ENCODE results near the gene IL1R1.
"Not testable (repeated sequence)": the region's sequence is repeated elsewhere in the genome, so short reads cannot be mapped to it uniquely, and the experiment has no call there.

IL1R1 gene

GRCh38 chr2:102111823-102112222 is 30.7 kb upstream of the IL1R1 start:
- DNase-seq (ENCODE audit: low read depth) = no peak

GRCh38 chr2:102112271-102112670 is 30.3 kb upstream of the IL1R1 start:
- DNase-seq (ENCODE audit: low read depth) = no peak

GRCh38 chr2:102112692-102113665 is 29.6 kb upstream of the IL1R1 start:
- DNase-seq (ENCODE audit: low read depth) = peak; percentile 84

- DNase-seq (ENCODE audit: low read depth) = peak; percentile 84
Measured at GRCh38 chr2:102114290-102114721, 28.2 kb upstream of the IL1R1 start.

- DNase-seq (ENCODE audit: low read depth) = no peak
Measured at GRCh38 chr2:102114851-102115497, 27.6 kb upstream of the IL1R1 start.

GRCh38 chr2:102116630-102117471 is 25.7 kb upstream of the IL1R1 start:
- DNase-seq (ENCODE audit: low read depth) = no peak

- DNase-seq (ENCODE audit: low read depth) = no peak
Measured at GRCh38 chr2:102117472-102117858, 25.1 kb upstream of the IL1R1 start.

GRCh38 chr2:102119255-102119654 is 23.3 kb upstream of the IL1R1 start:
- no peak for DNase-seq (ENCODE audit: low read depth)

GRCh38 chr2:102120261-102120660 is 22.3 kb upstream of the IL1R1 start:
- no peak for DNase-seq (ENCODE audit: low read depth)

GRCh38 chr2:102120701-102121159 is 21.8 kb upstream of the IL1R1 start:
- DNase-seq (ENCODE audit: low read depth) = no peak

- peak; percentile 87 for DNase-seq (ENCODE audit: low read depth)
Measured at GRCh38 chr2:102122115-102122514, 20.4 kb upstream of the IL1R1 start.

GRCh38 chr2:102122909-102123308 is 19.6 kb upstream of the IL1R1 start:
- no peak for DNase-seq (ENCODE audit: low read depth)

- DNase-seq (ENCODE audit: low read depth) = not testable (repeated sequence)
Measured at GRCh38 chr2:102124421-102124820, 18.1 kb upstream of the IL1R1 start.

- DNase-seq (ENCODE audit: low read depth) = no peak
Measured at GRCh38 chr2:102126169-102126568, 16.4 kb upstream of the IL1R1 start.

GRCh38 chr2:102126660-102127059 is 15.9 kb upstream of the IL1R1 start:
- DNase-seq (ENCODE audit: low read depth) = peak; percentile 53

- no peak for DNase-seq (ENCODE audit: low read depth)
Measured at GRCh38 chr2:102129082-102129481, 13.5 kb upstream of the IL1R1 start.

- no peak for DNase-seq (ENCODE audit: low read depth)
Measured at GRCh38 chr2:102129951-102130646, 12.4 kb upstream of the IL1R1 start.

GRCh38 chr2:102130647-102130991 is 11.9 kb upstream of the IL1R1 start:
- DNase-seq (ENCODE audit: low read depth) = no peak

GRCh38 chr2:102131564-102131963 is 11.0 kb upstream of the IL1R1 start:
- no peak for DNase-seq (ENCODE audit: low read depth)

GRCh38 chr2:102137138-102137537 is 5.4 kb upstream of the IL1R1 start:
- DNase-seq (ENCODE audit: low read depth) = peak; percentile 34

GRCh38 chr2:102138331-102138730 is 4.2 kb upstream of the IL1R1 start:
- DNase-seq (ENCODE audit: low read depth) = no peak

- no peak for DNase-seq (ENCODE audit: low read depth)
Measured at GRCh38 chr2:102139851-102140250, 2.7 kb upstream of the IL1R1 start.

Measured in ELR (cell line).